Activated effector memory CD4-positive, alpha-beta T cell treated with Interleukin-2 at 50 U/mL for 16 hours (primary cell): ENCODE results near the gene ALOX15.
"Not testable (repeated sequence)": the region's sequence is repeated elsewhere in the genome, so short reads cannot be mapped to it uniquely, and the experiment has no call there.

Experiments
- DNase-seq: peaks from one replicate; pipeline ENCODE4 v3.0.0-alpha.2; 2020

The ALOX15 gene

GRCh38 chr17:4641297-4642195 is at the start of gene ALOX15:
TSS of gene ALOX15 (minus strand) at chr17:4641678. CDS start at chr17:4641651, 27 bp downstream.
- no peak for DNase-seq

GRCh38 chr17:4690745-4691144 is 49.3 kb upstream of the ALOX15 start:
- DNase-seq, result no peak

GRCh38 chr17:4689872-4690271 is 48.4 kb upstream of the ALOX15 start:
- DNase-seq, result not testable (repeated sequence)

GRCh38 chr17:4683739-4684138 is 42.3 kb upstream of the ALOX15 start:
- not testable (repeated sequence) for DNase-seq

- DNase-seq, result no peak
Observed at GRCh38 chr17:4679658-4680057, 38.2 kb upstream of the ALOX15 start.

- no peak for DNase-seq
Observed at GRCh38 chr17:4678448-4679026, 37.1 kb upstream of the ALOX15 start.

GRCh38 chr17:4676791-4677190 is 35.3 kb upstream of the ALOX15 start:
- DNase-seq, result no peak

GRCh38 chr17:4675791-4676190 is 34.3 kb upstream of the ALOX15 start:
- no peak for DNase-seq

GRCh38 chr17:4674685-4674998 is 33.2 kb upstream of the ALOX15 start:
- DNase-seq, result no peak

GRCh38 chr17:4673986-4674684 is 32.7 kb upstream of the ALOX15 start:
- DNase-seq, result no peak

- DNase-seq, result no peak
Observed at GRCh38 chr17:4673169-4673568, 31.7 kb upstream of the ALOX15 start.

GRCh38 chr17:4672751-4673150 is 31.3 kb upstream of the ALOX15 start:
- no peak for DNase-seq

- no peak for DNase-seq
Observed at GRCh38 chr17:4672055-4672630, 30.7 kb upstream of the ALOX15 start.

GRCh38 chr17:4667166-4667565 is 25.7 kb upstream of the ALOX15 start:
- no peak for DNase-seq

- DNase-seq, result no peak
Observed at GRCh38 chr17:4666296-4666695, 24.8 kb upstream of the ALOX15 start.

GRCh38 chr17:4665027-4665426 is 23.5 kb upstream of the ALOX15 start:
- DNase-seq, result no peak

- no peak for DNase-seq
Observed at GRCh38 chr17:4664230-4664629, 22.8 kb upstream of the ALOX15 start.

GRCh38 chr17:4663711-4664110 is 22.2 kb upstream of the ALOX15 start:
- DNase-seq, result no peak

GRCh38 chr17:4658478-4659305 is 17.2 kb upstream of the ALOX15 start:
- DNase-seq, result no peak

- DNase-seq, result no peak
Observed at GRCh38 chr17:4657678-4658077, 16.2 kb upstream of the ALOX15 start.

- not testable (repeated sequence) for DNase-seq
Observed at GRCh38 chr17:4655933-4656332, 14.5 kb upstream of the ALOX15 start.

- DNase-seq, result no peak
Observed at GRCh38 chr17:4652997-4653396, 11.5 kb upstream of the ALOX15 start.

- no peak for DNase-seq
Observed at GRCh38 chr17:4648741-4649140, 7.3 kb upstream of the ALOX15 start.
